Measurements from ENCODE around the gene PLEKHN1.

DNA sequence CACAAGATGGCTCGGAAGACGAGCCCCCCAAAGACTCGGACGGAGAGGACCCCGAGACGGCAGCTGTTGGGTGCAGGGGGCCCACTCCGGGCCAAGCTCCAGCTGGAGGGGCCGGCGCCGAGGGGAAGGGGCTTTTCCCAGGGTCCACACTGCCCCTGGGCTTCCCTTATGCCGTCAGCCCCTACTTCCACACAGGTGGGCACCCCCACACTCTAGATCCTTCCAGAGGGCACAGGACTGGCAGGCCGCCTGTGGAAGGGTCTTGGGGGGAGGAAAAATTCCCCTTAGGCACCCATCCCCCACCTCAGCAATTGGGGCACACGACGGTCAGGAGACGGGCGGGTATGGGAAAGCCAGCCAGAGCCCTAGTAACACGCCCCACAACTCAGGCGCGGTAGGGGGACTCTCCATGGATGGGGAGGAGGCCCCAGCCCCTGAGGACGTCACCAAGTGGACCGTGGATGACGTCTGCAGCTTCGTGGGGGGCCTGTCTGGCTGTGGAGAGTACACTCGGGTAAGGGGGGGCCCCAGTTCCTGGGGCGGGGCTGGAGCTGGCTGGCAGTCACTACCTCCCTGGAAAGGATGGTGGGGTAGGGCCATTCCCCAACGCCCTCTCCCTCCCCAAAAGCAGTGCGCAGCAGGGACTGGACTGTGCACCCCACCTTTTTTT lies 23.3 kb upstream of the PLEKHN1 start:
- TF ChIP-seq, protein P1, sequence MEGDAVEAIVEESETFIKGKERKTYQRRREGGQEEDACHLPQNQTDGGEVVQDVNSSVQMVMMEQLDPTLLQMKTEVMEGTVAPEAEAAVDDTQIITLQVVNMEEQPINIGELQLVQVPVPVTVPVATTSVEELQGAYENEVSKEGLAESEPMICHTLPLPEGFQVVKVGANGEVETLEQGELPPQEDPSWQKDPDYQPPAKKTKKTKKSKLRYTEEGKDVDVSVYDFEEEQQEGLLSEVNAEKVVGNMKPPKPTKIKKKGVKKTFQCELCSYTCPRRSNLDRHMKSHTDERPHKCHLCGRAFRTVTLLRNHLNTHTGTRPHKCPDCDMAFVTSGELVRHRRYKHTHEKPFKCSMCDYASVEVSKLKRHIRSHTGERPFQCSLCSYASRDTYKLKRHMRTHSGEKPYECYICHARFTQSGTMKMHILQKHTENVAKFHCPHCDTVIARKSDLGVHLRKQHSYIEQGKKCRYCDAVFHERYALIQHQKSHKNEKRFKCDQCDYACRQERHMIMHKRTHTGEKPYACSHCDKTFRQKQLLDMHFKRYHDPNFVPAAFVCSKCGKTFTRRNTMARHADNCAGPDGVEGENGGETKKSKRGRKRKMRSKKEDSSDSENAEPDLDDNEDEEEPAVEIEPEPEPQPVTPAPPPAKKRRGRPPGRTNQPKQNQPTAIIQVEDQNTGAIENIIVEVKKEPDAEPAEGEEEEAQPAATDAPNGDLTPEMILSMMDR (IDR thresholded peaks at IDR 0.05), result no peak
- TF ChIP-seq POLR2A (IDR thresholded peaks at IDR 0.05; ENCODE audit: low read depth), result no peak
